Measurements from ENCODE around the gene MRPS25. TPM values are rescaled to one million over a fixed set of nuclear protein-coding genes. Genes with fewer than 3 reads are reported as not detected.
A peak's percentile ranks its signal among the peaks of the same experiment; 100 is the strongest.

MRPS25 gene
- total RNA-seq, 1 donor from 2014 or later: 105 TPM

- Mint-ChIP-seq H3K4me1 (ENCODE audit: low read depth) (no peaks in the 10 kb centered on the region), H3K36me3 (ENCODE audit: low read depth) (peaks cover 33% of the 10 kb centered on the region)
These were observed 9.4 kb upstream of the MRPS25 start for GRCh38 chr3:15074500-15074899.

GRCh38 chr3:15071699-15072098 is 6.6 kb upstream of the MRPS25 start:
- Mint-ChIP-seq H3K27ac (no peak overlapping the region), H3K27me3 (ENCODE audit: insufficient read depth) (no peaks in the 10 kb centered on the region), H3K9me3 (no peaks in the 10 kb centered on the region), H3K4me3 (no peak overlapping the region), H3K36me3 (ENCODE audit: low read depth) (peaks cover 25% of the 10 kb centered on the region), H3K4me1 (ENCODE audit: low read depth) (no peaks in the 10 kb centered on the region)
- intact Hi-C loops (cut with micrococcal nuclease): no loop called here
- DNase-seq (ENCODE audit: low spot score): no peak

More at GRCh38 chr3:15074500-15074899, 9.4 kb upstream of the MRPS25 start:
- intact Hi-C loops (cut with micrococcal nuclease): no loop called here
- DNase-seq (ENCODE audit: low spot score): no peak
- no peaks in the 10 kb centered on the region for H3K27me3 Mint-ChIP-seq (ENCODE audit: insufficient read depth)
- no peak overlapping the region for H3K27ac Mint-ChIP-seq
- H3K4me3 Mint-ChIP-seq: no peak overlapping the region
- H3K9me3 Mint-ChIP-seq: no peaks in the 10 kb centered on the region

DNA sequence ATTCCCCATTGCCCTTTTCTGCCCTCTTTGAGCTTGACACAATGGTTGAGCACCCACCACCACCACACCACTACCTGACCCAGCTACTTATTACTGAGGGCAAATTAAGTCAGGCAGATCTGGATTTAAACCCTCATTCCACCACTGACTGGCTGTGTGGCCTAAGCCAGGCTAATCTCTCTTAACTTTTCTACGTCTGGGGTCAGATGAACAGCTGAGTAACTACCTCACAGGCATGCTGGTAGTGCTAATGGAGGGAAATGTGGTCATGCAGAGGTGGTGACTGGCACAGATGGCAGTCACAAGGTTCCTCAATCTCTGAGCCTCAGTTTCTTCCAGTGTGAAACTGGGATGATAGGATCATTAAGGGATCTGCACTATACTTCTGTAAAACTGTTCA is 4.3 kb upstream of the MRPS25 start:
- intact Hi-C loops (cut with micrococcal nuclease): no loop called here
- peaks cover 18% of the 10 kb centered on the region for H3K36me3 Mint-ChIP-seq (ENCODE audit: low read depth)
- H3K4me3 Mint-ChIP-seq: no peak overlapping the region
- H3K27me3 Mint-ChIP-seq (ENCODE audit: insufficient read depth): no peaks in the 10 kb centered on the region
- no peaks in the 10 kb centered on the region for H3K9me3 Mint-ChIP-seq
- no peak overlapping the region for H3K27ac Mint-ChIP-seq
- peaks cover 7% of the 10 kb centered on the region for H3K4me1 Mint-ChIP-seq (ENCODE audit: low read depth)
- DNase-seq (ENCODE audit: low spot score): no peak

DNA sequence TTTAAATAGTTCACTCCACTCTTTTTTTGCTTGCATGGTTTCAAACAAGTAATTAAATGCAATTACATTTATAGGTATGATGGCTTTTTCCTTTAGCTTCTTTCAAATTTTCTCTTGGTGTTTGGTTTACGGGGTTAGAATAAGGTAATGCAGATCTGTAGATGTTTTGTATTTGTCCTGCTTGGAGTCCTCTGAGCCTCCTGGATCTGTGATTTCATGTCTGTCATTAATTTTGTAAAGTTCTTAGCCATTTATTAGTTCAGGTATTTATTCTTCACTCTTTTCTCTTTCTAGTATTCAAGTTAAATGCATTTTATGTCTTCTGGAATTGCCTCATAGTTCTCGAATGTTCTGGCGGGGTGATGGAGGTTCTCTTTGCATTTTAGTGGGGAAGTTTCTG is 1.4 kb upstream of the MRPS25 start:
- intact Hi-C loops (cut with micrococcal nuclease): no loop called here

GRCh38 chr3:15065550-15066007 is 464 bp upstream of the MRPS25 start:
- no peak for DNase-seq (ENCODE audit: low spot score)
- Mint-ChIP-seq H3K4me3 (peak overlapping the region; percentile 96), H3K9me3 (no peaks in the 10 kb centered on the region), H3K27me3 (ENCODE audit: insufficient read depth) (no peaks in the 10 kb centered on the region), H3K4me1 (ENCODE audit: low read depth) (peaks cover 20% of the 10 kb centered on the region), H3K36me3 (ENCODE audit: low read depth) (peaks cover 23% of the 10 kb centered on the region), H3K27ac (peak overlapping the region; percentile 95)
- intact Hi-C loops (cut with micrococcal nuclease): loop anchor here (1.0 to 2.0 kb wide), 10 partner anchors 10 to 941 kb away; partner anchors contain the start of genes BTD, CAPN7, CCDC174 and CHCHD4

More for the DNA sequence above, 1.4 kb upstream of the MRPS25 start:
- H3K27ac Mint-ChIP-seq: peak overlapping the region; percentile 55
- H3K4me3 Mint-ChIP-seq: peak overlapping the region; percentile 31
- no peaks in the 10 kb centered on the region for H3K9me3 Mint-ChIP-seq
- H3K4me1 Mint-ChIP-seq (ENCODE audit: low read depth): peaks cover 20% of the 10 kb centered on the region
- H3K27me3 Mint-ChIP-seq (ENCODE audit: insufficient read depth): no peaks in the 10 kb centered on the region
- DNase-seq (ENCODE audit: low spot score): no peak
- H3K36me3 Mint-ChIP-seq (ENCODE audit: low read depth): peaks cover 23% of the 10 kb centered on the region

DNA sequence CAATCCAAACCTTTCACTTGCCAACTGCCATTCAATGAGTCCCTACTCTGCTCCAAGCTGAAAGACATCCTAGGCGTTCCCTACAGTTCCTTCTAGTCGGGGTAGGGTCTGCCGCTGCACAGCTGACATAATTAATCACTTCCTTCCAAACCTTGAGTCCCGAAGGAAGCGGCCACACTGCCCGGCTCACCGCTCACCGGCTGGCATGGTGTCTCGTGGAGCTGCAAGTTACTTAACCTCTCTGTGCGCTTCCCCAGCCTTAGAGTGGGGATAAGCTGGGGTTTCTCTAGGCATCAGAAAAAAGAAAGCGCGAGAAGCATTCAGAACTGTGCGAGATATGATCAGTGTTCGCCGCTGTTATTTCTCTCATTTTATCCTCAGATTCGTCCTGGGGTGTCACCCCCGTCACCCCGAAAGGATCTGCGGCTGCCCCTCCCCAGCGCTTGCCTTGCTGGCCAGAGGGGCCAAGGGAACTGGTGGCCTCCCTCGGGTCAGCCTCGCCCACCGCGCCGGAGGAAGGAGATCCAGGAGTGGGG is 748 bp downstream of the MRPS25 start:
- H3K9me3 Mint-ChIP-seq: no peaks in the 10 kb centered on the region
- DNase-seq (ENCODE audit: low spot score): peak; percentile 18
- intact Hi-C loops (cut with micrococcal nuclease): loop anchor here (2.0 kb wide), 2 partner anchors 14 to 142 kb away; partner anchors contain the start of gene CAPN7
- no peaks in the 10 kb centered on the region for H3K27me3 Mint-ChIP-seq (ENCODE audit: insufficient read depth)
- H3K36me3 Mint-ChIP-seq (ENCODE audit: low read depth): peaks cover 24% of the 10 kb centered on the region
- peak overlapping the region; percentile 96 for H3K4me3 Mint-ChIP-seq
- H3K27ac Mint-ChIP-seq: peak overlapping the region; percentile 95
- H3K4me1 Mint-ChIP-seq (ENCODE audit: low read depth): peaks cover 26% of the 10 kb centered on the region

DNA sequence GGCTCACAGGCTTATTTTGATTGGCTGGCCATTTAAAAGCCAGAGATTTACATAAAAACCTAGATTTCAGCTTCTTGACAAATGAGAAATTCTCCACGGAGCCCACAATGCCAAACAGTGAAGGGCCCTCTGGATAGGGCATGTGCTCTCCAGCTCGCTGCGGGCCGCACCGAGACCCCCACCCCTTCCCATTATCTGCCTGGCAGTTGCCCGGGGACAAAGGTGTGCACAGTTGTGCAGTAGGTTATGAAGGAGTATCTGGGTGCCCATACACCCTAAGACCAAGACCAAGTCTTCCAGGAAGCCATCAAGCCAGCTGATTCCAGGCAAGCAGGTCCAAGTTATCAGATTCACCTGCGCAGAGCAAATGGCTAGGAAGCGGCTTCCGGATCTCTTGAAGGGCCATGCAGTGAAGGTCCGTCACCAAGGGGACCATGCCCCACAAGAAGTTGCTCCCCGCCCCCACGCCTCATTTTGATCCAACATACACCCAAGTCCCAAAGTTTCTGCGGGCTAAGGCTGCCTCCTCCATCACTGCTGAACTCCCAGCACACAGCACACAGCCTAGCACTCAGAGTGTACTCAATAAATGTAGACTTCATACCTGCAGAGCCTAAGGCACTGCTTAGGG is 1.3 kb downstream of the MRPS25 start:
- peak overlapping the region; percentile 96 for H3K4me3 Mint-ChIP-seq
- intact Hi-C loops (cut with micrococcal nuclease): loop anchor here (2.0 kb wide), 2 partner anchors 13 to 143 kb away; partner anchors contain the start of gene CAPN7
- H3K27me3 Mint-ChIP-seq (ENCODE audit: insufficient read depth): no peaks in the 10 kb centered on the region
- H3K36me3 Mint-ChIP-seq (ENCODE audit: low read depth): peaks cover 26% of the 10 kb centered on the region
- H3K4me1 Mint-ChIP-seq (ENCODE audit: low read depth): peaks cover 26% of the 10 kb centered on the region
- H3K9me3 Mint-ChIP-seq: no peaks in the 10 kb centered on the region
- DNase-seq (ENCODE audit: low spot score): no peak
- peak overlapping the region; percentile 95 for H3K27ac Mint-ChIP-seq

DNA sequence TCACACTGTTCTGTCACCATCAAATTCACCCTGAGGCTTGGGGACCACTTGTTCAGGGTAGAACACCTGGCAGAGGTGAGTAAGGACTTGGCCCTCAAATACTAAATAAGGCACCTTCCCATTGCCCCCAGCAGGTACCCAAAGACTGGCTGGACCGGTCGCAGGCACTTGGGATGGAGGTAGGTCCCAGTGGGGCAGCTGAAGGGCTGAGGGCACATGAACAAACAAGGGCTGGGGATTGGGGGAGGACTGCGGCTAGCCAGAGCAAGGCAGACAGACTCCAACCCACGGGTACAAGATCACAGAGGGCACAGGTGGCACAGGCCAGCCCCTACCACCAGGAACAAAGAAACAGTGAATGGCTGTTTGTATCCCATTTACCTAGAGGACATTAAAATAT is 1.9 kb downstream of the MRPS25 start:
- no peaks in the 10 kb centered on the region for H3K9me3 Mint-ChIP-seq
- peaks cover 31% of the 10 kb centered on the region for H3K36me3 Mint-ChIP-seq (ENCODE audit: low read depth)
- intact Hi-C loops (cut with micrococcal nuclease): no loop called here
- H3K27ac Mint-ChIP-seq: no peak overlapping the region
- H3K4me3 Mint-ChIP-seq: peak overlapping the region; percentile 96
- H3K27me3 Mint-ChIP-seq (ENCODE audit: insufficient read depth): no peaks in the 10 kb centered on the region
- DNase-seq (ENCODE audit: low spot score): no peak
- H3K4me1 Mint-ChIP-seq (ENCODE audit: low read depth): peaks cover 26% of the 10 kb centered on the region

- H3K4me1 Mint-ChIP-seq (ENCODE audit: low read depth): peaks cover 30% of the 10 kb centered on the region
- intact Hi-C loops (cut with micrococcal nuclease): no loop called here
- no peak for DNase-seq (ENCODE audit: low spot score)
- peak overlapping the region; percentile 43 for H3K27ac Mint-ChIP-seq
- no peaks in the 10 kb centered on the region for H3K27me3 Mint-ChIP-seq (ENCODE audit: insufficient read depth)
- H3K4me3 Mint-ChIP-seq: no peak overlapping the region
- peaks cover 36% of the 10 kb centered on the region for H3K36me3 Mint-ChIP-seq (ENCODE audit: low read depth)
- no peaks in the 10 kb centered on the region for H3K9me3 Mint-ChIP-seq
These were observed 5.1 kb downstream of the MRPS25 start for GRCh38 chr3:15060029-15060428.

- H3K27me3 Mint-ChIP-seq (ENCODE audit: insufficient read depth): no peaks in the 10 kb centered on the region
- DNase-seq (ENCODE audit: low spot score): no peak
- H3K4me1 Mint-ChIP-seq (ENCODE audit: low read depth): peaks cover 27% of the 10 kb centered on the region
- H3K4me3 Mint-ChIP-seq: no peak overlapping the region
- H3K36me3 Mint-ChIP-seq (ENCODE audit: low read depth): peaks cover 46% of the 10 kb centered on the region
- intact Hi-C loops (cut with micrococcal nuclease): no loop called here
- peak overlapping the region; percentile 43 for H3K27ac Mint-ChIP-seq
- no peaks in the 10 kb centered on the region for H3K9me3 Mint-ChIP-seq
These were observed 8.3 kb downstream of the MRPS25 start for GRCh38 chr3:15056676-15057404.

- H3K27me3 Mint-ChIP-seq (ENCODE audit: insufficient read depth): no peaks in the 10 kb centered on the region
- peaks cover 48% of the 10 kb centered on the region for H3K36me3 Mint-ChIP-seq (ENCODE audit: low read depth)
- H3K9me3 Mint-ChIP-seq: no peaks in the 10 kb centered on the region
- intact Hi-C loops (cut with micrococcal nuclease): loop anchor here (1.0 kb wide), 2 partner anchors 10 to 43 kb away; partner anchors contain the start of gene MRPS25
- DNase-seq (ENCODE audit: low spot score): peak; percentile 33
- H3K27ac Mint-ChIP-seq: peak overlapping the region; percentile 89
- H3K4me1 Mint-ChIP-seq (ENCODE audit: low read depth): peaks cover 27% of the 10 kb centered on the region
- H3K4me3 Mint-ChIP-seq: peak overlapping the region; percentile 23
These were observed 10.0 kb downstream of the MRPS25 start for GRCh38 chr3:15055019-15055557.

GRCh38 chr3:15053541-15053940 is 11.6 kb downstream of the MRPS25 start:
- Mint-ChIP-seq H3K36me3 (ENCODE audit: low read depth) (peaks cover 42% of the 10 kb centered on the region), H3K4me1 (ENCODE audit: low read depth) (peaks cover 21% of the 10 kb centered on the region), H3K9me3 (no peaks in the 10 kb centered on the region), H3K27me3 (ENCODE audit: insufficient read depth) (no peaks in the 10 kb centered on the region), H3K27ac (no peak overlapping the region), H3K4me3 (no peak overlapping the region)
- DNase-seq (ENCODE audit: low spot score): no peak
- intact Hi-C loops (cut with micrococcal nuclease): loop anchor here (5.0 kb wide), 1 partner anchor 126 kb away; no protein-coding TSS in a partner anchor

Measured in activated T-helper 1 cell treated with anti-CD3 and anti-CD28 coated beads, Interleukin-12 subunit alpha, Interleukin-12 subunit beta, Interleukin-2, Interleukin-4 antibody, amounts not matched to agents 30 ng/mL and 10 ng/mL and 1 ng/mL, durations not matched to agents 14 hours and 24 hours and 36 hours (primary cell).